Middle frontal gyrus (tissue), 1 donor: ENCODE data around the gene SETMAR.
"Not testable (repeated sequence)": the region's sequence is repeated elsewhere in the genome, so short reads cannot be mapped to it uniquely, and the experiment has no call there.

ENCODE experiments used
- DNase-seq: peaks from one replicate; pipeline ENCODE4 v3.0.0-alpha.2; 2015; ENCODE audit warnings: low spot score; ENCODE audit errors: extremely low spot score

The SETMAR gene

DNA sequence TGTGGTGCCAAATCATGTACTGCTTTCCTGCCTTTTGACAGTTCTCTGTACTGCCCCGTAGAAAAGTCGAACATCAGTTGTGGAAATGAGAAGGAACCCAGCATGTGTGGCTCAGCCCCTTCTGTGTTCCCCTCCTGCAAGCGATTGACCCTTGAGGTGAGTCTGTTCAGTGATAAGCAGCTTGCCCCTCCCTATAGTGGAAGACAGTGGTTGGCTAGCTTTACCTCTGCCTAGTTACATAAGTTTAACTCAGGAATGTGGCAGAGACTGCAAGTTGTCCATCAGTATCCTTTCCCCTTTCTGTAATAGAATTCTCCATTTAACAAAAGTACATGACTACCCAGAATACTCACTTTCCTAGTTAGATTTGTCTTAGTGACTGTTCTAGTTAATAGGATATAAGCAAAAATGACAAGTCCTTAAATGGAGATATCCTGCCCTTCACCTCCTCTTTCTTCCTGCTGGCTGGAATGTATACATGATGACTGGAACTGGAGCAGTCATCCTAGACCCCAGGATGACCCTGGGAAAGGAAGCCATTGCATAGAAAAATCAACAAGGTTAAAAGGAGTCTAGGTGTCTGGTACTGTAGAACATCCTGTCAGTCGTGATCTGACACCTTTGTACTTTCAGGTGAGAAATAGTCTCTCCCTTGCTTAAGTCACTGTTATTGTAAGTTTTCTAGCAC is 10.6 kb downstream of the SETMAR start:
- DNase-seq, result no peak

DNA sequence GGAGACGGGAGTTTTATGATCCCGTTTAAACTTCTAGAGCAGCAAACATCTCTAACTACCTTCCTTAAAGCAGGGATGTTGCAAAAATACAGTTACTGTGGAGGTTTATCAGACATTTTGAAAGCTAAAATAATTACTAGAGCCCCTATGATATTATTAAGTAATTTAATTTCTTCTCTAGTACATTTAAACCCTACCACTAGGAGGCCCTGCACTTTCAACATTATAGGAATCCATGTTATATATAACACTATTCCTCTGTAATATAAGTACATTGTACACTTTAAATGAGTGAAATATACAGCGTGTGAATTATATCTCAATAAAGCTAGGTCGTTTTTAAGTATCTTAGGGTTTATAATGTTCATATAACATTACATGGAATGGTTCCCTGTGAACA is 11.5 kb downstream of the SETMAR start:
- DNase-seq, result no peak

GRCh38 chr3:4320096-4320911 is 17.1 kb downstream of the SETMAR start:
- DNase-seq, result no peak

DNA sequence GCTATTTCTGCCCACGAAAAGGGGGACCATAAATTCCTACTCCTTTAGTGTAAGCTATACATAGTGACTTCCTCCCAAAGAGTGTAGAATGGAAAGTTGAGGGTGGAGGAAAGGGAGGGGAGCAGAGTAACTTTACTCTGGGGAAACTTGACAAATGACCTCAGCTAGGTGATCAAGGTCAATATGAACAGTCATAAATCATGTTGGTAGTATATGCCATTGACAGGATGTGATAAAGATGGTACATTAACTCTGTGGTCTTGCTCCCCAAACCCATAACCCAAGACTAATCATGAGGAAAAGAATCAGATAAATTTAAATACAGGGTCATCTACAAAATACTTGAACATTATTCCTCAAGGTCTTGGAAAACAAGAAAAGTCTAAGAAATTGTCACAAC is 18.6 kb downstream of the SETMAR start:
- no peak for DNase-seq

DNA sequence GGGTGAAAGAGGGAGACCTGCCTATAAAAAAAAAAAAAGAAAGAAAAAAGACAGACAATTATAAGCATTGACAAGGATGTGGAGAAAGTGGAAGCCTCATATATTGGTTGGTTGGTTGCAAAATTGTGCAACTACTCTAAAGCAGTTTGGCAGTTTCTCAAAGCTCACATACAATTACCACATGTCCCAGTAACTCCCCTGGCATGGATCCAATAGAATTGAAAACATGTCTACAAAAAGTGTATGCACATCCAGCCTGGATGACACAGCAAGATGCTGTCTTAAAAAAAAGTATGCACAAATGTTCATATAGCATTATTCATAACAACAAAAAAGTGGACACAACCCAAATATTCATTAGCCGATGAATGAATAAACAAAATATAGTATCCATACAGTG is 19.5 kb downstream of the SETMAR start:
- DNase-seq, result no peak

GRCh38 chr3:4323246-4324027 is 20.3 kb downstream of the SETMAR start:
- no peak for DNase-seq

- no peak for DNase-seq
These were observed 23.7 kb downstream of the SETMAR start for GRCh38 chr3:4326868-4327267.

DNA sequence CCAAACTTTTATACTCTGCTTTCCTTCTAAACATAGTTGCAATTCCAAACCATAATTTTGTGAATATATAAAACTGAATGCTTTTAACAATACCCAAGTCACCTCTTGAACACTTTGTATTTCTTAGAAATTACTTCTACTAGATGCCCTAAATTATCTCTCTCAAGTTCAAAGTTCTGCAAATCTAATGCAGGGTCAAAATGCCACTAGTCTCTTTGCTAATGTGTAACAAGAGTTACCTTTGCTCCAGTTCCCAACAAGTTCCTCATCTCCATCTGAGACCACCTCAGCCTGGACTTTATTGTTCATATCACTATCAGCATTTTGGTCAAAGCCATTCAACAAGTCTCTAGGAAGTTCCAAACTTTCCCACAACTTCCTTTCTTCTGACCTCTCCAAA is 26.6 kb downstream of the SETMAR start:
- not testable (repeated sequence) for DNase-seq

GRCh38 chr3:4332111-4332510 is 28.9 kb downstream of the SETMAR start:
- no peak for DNase-seq

DNA sequence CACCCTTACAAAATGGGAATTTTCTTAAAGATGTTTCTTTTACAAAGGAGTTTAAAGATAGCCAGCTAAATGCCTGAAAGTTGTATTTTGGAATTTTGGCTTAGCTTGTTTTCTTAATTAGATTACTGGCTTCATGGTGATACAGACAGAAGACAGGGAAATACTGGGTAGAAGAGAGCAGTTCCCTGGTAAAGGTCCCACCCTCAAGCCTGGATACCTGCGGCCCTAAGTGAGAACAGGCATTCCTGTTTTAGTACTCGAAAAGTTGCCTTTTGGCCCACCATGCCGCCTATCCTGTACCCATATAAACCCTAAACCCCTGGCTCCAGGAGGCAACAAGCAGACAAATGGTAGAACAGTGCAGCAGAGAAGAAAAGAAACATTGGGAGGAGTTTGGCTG is 29.4 kb downstream of the SETMAR start:
- no peak for DNase-seq

DNA sequence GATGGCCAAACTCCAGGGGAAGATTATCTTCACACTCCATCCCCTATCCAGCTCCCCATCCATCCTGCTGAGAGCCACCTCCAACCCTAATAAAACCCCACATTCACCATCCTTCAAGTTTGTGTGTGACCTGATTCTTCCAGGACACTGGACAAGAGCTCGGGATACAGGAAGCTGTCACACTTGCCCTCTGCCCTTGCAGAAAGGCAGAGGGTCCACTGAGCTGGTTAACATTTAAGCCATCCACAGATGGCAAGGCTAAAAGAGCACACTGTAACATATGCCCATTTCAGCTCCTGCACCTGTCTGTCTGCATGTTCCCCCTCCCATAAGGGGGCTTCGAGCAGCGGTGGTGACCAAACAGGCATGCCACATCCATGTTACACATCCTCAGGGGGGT is 29.8 kb downstream of the SETMAR start:
- no peak for DNase-seq

DNA sequence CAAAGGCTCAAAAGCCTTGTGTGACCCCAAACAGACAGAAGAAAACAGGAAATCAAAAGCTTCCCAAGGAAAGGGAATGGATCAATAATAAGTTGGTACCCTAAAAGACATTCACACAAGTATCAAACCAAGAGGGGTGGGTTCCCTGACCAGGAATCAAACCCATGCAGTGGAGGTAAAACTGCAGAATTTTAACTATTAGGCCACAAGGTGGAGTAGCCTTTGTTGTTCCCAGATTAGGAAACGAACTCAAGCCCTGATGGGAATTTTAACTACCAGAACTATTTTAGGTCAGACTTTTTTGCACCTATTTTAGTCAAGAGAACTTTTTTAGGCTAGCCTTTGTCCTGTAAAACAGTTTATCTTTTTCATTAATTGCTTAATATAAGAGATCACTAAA is 31.4 kb downstream of the SETMAR start:
- DNase-seq, result no peak

DNA sequence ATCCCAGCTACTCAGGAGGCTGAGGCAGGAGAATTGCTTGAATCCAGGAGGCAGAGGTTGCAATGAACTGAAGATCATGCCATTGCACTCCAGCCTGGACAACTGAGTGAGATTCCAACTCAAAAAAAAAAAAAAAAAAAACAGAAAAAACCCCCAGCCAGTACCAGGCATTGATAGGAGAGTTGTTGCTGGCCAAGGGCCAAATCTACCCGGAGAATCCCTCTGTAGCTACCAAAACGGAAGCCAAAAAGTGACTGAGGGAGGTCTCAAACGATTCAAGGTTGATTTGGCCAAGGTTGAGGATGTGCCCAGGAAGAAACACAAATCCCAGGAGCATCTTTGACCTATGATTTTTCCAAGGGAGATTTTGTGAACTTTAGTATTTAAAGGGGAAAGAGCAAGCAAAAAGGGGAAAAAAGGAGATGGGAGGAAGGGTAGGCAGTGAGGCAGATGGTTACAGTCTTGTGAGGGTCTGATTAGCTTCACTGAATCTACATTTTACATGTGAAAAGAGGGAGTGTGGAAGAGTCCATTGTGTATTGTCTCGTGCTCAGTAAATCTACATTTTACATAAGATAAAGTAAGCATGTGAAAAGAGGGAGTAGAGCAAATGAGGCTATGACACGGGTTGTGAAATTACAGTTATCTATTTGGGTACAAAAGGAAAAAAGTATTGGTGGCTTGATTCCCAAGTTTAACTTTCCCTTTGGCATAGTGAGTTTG is 32.8 kb downstream of the SETMAR start:
- DNase-seq, result no peak

DNA sequence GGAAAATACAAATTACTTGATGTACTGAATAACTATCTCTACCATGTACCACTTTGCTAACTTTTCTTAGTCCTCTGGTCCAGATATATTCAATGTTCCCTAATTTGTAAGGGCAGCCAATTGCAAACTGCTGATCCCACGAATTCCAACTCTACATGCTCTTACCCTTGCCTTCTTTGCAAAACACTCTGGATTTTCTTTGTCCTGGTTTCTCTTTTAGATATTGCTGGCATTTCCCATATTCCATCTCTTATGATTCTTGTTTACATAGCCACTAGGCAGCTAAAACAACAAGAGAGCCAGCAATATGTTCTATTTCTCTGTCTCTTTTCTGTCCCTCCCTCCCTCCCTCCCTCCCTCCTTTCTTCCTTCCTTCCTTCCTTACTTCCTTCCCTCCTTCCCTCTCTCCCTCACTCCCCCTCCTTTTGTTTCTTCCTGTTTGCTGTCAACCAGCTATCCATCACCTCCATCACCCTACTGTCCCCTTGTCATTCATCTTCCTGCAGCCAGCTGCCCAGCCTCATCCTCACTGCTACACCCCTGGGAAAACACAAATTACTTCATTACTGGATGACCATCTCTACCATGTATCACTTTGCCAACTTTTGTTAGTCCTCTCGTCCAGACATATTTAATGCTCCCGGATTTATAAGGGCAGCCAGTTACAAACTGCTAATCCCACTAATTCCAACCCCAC is 33.8 kb downstream of the SETMAR start:
- no peak for DNase-seq

DNA sequence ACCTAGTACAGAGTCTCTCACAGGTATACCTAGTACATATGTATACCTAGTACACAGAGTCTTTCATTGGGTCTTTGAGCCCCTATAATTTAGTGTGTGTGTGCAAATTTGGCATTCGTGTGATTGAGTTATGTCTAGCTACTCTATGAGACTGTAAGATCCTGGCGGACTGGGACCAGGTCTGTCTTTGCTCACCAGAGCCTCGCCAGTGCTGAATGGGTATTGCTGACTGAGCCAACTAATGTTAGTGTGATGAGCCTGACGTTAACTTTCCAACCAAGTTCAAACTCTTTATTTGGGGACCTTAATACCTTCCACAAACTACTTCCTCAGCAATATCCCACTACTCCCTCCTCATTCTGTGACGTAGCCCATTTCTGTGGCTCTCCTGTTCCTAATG is 35.6 kb downstream of the SETMAR start:
- no peak for DNase-seq

GRCh38 chr3:4340077-4340410 is 36.9 kb downstream of the SETMAR start:
- DNase-seq, result no peak

GRCh38 chr3:4340411-4341335 is 37.5 kb downstream of the SETMAR start:
- DNase-seq, result no peak

DNA sequence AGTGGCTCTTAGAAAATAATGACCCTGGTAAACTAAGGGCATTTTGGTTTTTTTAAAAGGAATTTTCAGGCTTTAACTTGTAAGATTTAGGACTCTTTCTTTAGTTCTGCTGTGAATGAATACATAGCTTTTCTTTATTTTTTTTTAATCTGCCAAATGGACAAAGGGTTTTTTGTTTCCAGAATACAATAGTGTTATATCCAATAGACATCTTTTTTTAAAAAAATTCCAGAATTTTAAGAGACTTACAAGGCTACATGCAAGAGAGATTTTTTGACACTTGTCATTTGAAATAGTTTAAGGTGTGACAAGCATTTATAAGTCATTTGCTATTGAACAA is 38.1 kb downstream of the SETMAR start:
- DNase-seq, result no peak

DNA sequence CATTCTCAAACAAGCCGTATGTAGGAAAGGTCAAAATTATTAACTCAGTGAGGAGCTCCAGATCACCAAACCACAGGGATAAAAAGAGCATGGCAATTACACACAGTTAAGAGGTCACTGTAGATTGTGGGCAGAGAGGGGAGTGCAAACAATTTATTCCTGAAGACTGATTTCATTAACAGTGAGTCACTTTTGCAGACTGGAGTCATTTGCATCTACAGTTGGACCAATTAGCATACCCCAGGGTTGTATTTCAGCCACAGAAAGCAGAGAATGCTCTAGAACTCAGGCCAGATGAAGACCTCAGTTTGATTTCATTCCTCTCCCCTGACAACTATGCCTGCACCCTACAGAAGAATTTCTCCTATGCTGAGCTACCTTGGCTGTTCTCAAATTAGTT is 40.1 kb downstream of the SETMAR start:
- no peak for DNase-seq

DNA sequence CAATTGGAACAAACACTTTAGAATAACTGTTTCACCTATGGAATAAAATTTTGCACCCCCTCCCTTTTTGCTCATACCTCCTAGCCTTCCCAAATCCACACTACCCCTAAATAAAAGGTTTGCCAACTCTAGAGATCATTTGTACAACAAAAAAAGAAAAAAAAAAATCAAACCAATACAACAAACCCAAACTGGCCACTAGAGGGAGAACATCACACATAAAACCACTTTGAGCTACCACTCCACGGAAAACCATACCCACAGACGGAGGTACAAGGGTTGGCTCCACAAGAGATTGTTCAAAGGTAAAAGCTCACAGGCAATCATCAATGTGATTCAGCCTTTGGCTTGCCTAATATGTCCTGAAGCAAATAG is 47.6 kb downstream of the SETMAR start:
- DNase-seq, result peak; percentile 53
